Activated CD4-positive, alpha-beta T cell treated with anti-CD3 and anti-CD28 coated beads for 48 hours (primary cell): Measurements from ENCODE around the gene SNTB2.
A peak's percentile ranks its signal among the peaks of the same experiment; 100 is the strongest.
"Not testable (repeated sequence)": the region's sequence is repeated elsewhere in the genome, so short reads cannot be mapped to it uniquely, and the experiment has no call there.

ENCODE experiments used
- DNase-seq: peaks from one replicate; pipeline ENCODE4 v3.0.0-alpha.2; 2020

Gene SNTB2

DNA sequence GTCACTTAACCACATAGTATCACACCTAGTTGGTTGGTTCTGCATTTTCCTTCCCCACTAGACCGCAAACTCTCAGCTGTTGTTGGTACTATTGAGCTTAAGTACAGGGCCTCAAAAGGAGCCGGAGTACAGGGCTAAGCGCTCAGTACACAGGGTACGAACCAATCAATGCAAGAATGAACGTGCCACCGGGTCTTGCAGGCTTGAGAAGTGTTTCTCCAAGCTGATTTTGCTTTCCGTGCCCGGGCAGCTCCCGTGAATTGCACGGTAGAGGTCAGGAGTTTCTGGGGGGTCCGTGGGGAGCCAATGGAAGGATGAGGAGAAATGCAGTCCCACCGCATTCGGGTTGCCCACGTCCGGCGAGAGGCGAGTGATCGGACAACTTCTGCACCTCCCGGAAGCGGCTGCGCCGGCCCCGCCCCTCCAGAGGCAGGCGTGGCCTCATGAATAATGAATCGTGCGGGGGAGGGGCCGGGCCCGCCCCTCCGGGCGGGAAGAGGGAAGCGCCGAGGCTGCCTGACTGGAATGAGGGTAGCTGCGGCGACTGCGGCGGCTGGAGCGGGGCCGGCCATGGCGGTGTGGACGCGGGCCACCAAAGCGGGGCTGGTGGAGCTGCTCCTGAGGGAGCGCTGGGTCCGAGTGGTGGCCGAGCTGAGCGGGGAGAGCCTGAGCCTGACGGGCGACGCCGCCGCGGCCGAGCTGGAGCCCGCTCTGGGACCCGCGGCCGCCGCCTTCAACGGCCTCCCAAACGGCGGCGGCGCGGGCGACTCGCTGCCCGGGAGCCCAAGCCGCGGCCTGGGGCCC, at the start of gene SNTB2:
Gene SNTB2 (plus strand): TSS at position 523 of the 804 bp plus-strand sequence. CDS start 3 bp downstream, at position 526.
- peak; percentile 89 for DNase-seq

DNA sequence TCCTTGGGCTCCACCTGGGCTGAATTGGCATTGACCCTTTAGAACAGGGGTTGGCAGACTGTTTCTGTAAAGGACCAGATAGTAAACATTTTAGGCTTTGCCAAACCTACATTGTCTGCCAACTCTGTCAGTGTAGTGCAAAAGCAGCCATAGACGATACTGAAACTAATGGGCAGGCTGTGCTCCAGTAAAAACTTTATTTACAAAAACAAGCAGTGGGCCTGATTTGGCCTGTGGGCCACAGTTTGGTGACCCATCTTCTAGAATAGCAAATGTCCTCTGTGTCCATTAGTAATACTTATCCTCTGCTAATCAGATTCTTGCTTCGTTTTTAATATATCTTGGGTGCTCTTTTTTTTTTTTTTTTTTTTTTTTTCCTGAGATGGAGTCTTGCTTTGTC, 48.4 kb upstream of the SNTB2 start:
- no peak for DNase-seq

DNA sequence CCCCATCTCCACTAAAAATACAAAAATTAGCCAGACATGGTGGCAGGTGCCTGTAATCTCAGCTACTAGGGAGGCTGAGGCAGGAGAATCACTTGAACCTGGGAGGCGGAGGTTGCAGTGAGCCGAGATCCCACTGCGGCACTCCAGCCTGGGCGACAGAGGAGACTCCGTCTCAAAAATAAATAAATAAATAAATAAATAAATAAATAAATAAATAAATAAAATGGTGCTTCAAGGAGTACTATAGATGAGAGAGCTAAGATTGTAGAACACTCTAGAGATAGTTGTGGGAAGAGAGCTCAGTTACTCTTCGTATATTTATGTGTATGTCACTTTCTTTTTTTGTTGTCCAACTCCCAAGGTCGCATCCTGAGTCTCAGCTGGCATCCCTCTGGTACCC, 47.5 kb upstream of the SNTB2 start:
- DNase-seq, result not testable (repeated sequence)

DNA sequence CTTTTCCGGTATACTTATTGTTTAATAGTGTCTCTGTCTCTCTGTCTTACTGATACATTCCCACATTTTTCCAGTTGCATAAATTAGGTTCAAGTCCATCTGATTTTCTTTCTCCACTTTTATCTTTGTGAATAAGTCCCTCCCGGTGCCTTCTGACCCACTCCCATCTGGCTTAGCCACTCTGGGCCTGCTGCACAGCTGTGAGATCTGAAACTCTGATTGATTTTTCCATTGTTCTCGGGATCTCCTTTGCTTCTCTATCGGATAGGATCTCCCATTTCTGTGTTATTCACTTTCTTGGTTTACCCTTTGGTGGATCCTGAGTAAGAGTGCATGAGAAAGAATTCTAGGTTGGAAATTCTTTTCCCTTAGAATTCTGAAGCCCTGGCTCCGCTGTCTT, 46.0 kb upstream of the SNTB2 start:
- no peak for DNase-seq

DNA sequence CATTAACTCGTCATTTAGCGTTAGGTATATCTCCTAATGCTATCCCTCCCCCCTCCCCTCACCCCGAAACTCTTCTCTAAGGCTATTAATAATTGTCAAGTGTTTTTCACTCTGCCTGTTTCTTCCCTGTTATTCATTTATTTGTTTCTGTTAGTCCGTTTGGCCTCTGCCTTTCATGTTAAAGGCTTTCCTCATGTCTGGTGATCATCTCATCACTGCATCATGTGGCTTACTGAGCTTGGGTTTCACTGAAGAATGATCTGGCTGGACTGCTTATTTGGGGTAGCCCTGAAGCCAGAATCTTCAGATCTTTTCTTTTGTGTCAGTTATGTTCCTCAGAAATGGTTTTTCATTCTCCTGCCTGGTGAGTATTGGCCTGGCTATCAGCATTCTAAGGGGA, 45.0 kb upstream of the SNTB2 start:
- no peak for DNase-seq

DNA sequence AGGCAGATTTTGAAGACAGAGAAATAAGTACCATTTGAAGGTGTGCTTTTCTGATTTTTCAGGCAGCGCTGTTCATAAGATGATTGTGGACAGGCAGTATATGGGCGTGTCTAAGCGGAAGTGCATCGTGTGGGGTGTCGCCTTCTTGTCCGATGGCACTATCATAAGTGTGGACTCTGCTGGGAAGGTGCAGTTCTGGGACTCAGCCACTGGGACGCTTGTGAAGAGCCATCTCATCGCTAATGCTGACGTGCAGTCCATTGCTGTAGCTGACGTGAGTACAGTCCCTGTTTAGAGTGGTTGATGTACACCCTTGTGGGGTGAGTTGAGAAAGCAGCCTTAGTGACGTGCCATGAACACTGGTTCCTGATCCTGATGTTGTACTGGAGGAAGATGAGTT, 43.8 kb upstream of the SNTB2 start:
- no peak for DNase-seq

DNA sequence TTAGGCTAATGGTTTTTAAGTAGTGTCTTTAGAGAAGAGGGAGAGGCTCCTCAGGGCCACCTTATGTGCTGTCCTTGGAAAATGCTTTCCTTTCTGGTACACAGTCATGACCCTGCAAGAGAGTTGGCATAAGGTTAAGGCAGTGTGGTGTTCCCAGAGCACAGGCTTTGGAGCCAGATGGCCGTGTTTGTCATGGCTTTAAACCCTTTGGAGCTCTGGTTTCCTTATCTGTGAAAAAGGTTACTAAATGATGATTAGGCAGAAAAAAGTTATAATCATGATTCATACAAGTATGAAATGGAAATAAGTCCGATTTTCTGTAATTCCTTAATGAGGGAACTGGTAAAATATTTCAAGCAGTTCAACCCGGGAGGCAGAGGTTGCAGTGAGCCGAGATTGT, 41.3 kb upstream of the SNTB2 start:
- DNase-seq, result no peak

DNA sequence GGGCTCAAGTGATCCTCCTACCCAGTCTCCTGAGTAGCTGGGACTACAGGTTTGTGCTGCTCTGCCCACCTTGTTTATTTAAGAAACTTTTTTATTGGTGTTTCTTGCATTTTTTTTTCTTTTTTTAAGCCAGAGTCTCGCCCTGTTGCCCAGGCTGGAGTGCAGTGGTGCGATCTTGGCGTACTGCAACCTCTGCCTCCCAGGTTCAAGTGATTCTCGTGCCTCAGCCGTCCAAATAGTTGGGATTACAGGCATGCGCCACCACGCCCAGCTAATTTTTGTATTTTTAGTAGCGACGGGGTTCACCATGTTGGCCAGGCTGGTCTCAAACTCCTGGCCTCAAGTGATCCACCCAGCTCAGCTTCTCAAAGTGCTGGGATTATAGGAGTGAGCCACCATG, 37.3 kb upstream of the SNTB2 start:
- not testable (repeated sequence) for DNase-seq

DNA sequence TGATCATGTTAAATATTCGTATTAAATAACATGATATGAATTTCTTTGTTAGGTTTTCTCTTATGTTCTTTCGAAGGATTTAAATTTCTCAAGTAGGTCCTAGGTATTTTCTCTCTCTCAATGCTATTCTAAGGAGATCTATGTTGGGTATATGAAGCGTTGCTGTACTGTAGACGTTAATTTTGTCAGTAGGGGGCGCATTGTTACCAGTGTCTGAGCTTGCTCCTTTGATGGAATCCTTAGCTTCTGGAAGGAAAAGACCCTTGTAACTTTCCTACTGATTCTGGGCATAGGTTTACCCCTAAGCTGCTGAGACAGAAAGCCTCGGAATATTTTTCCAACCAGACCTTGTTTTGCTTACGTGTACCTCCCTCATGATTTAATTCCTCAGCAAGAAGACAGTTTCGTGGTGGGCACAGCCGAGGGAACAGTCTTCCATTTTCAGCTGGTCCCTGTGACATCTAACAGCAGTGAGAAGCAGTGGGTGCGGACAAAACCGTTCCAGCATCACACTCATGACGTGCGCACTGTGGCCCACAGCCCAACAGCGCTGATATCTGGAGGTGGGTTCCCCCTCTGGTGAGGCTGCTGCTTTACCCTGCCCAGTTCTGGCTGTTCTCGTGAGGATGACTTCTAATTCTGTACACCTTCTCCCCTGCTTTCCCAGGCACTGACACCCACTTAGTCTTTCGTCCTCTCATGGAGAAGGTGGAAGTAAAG, 36.7 kb upstream of the SNTB2 start:
- DNase-seq, result peak; percentile 48

DNA sequence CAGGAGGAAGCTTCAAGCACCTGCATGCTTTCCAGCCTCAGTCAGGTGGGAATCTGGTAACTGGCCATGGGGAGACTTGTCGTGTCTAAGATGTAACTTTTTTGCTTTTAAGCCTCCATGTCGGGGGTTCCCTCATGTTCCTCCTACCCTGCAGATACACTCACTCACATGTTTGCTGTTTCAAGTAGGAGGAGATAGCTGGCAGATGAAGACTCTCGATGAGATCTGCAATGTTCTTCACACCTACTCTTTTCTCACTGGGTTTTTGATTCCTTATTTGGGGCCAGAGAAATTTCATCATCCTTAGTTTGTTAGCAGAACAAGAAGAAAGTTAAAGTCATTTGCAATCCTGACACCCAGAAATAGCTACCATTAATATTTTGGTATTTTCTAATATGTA, 29.8 kb upstream of the SNTB2 start:
- no peak for DNase-seq

DNA sequence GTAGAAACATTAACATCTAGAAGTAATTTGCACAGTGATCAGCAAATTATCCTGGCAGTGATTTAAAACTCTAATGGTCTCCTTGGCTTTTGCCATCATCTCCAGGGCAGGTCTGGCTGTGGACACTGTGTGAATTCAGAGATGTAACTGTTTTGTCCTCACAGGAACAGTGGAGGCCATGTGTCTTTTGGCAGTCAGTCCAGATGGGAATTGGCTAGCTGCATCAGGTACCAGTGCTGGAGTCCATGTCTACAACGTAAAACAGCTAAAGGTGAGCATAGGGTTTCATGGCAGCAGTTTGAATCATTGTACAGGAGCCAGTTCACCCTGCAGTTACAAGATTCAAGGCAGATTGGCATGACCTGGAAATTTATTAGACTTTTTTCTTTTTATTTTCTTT, 26.8 kb upstream of the SNTB2 start:
- no peak for DNase-seq

DNA sequence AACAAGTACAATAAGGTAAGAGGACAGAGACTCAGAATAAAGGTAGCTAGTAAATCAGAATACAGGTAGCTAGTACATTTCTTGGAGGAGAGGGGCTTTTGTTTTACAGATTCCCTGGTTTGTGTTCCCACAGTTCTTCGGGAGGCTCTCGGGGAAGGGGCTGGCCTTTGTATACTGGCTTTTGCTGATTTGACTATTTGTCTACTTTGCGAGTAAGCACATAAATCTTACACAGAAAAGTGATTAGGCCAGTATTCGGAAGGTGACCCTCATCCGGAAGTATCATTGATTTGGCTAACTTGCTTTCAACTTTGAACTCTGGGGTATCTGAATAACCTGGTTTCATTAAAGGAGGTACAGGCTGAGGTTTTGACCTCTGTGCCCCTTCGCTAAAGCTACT, 21.4 kb upstream of the SNTB2 start:
- DNase-seq, result no peak

DNA sequence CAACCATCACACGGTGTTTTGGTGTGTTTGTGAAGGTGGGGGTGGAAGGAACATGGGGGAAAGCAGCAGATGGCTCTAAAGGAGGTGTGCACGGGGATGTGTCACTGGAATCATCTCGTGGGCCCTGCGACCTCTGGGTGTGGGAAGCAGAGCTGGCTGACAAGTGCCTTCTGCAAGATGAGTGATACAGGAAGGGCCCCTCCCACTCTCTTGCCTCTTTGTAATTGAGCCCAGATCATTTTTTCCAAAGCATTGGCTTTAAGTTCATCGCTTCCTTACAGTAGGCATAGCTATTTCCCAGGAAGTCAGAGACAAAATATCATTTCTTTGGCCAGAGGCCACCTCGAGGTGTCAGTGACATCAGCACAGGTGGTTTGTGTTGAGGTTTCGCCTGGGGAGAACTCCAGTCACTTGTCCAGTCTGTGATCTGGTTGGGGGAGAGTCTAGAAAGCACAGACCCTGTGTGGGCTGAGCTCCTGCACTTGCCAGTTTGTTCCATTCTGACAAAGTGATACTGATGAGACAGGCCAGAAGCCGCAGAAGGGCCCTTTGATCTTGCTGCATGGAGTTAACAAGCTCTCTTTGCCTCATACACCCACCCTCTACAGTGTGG, 20.6 kb upstream of the SNTB2 start:
- peak; percentile 88 for DNase-seq

DNA sequence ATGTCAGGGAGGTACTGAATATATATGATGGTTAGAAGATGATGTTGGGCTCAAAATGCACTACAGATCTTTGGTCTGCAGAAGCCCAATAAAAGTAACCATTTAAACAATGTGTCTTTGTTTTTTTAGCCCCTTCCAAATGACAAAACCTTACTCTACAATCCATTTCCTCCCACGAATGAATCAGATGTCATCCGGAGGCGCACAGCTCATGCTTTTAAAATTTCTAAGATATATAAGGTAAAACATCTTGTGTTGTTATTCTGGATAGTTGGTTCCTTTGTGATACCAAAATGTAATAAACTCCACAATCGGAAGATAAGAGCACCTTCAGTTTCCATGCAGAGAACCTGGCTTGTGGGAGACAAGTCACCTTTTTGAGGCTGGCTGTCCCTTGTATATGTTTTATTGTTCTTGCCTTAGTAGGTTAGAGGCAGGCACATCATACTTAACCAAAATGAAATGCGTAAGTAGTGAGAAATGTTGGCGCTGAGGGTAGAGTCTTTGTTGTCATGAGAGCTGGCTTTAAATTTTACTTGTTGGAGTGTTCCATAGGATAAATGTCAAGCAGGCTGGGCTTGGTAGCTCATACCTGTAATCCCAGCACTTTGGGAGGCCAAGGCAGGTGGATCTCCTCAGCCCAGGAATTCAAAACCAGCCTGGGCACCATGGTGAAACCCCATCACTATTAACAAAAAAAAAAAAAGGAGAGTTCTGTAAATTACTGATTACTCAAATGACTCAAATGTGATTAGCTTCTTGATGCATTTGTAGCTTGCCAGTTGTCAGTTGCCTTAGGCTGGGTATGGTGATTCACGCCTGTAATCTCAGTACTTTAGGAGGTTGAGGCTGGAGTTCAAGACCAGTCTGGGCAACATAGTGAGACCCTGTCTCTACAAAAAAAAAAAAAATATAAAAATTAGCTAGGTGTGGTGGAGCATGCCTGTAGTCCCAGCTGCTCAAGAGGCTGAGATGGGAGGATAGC, 19.7 kb upstream of the SNTB2 start:
- peak; percentile 28 for DNase-seq

DNA sequence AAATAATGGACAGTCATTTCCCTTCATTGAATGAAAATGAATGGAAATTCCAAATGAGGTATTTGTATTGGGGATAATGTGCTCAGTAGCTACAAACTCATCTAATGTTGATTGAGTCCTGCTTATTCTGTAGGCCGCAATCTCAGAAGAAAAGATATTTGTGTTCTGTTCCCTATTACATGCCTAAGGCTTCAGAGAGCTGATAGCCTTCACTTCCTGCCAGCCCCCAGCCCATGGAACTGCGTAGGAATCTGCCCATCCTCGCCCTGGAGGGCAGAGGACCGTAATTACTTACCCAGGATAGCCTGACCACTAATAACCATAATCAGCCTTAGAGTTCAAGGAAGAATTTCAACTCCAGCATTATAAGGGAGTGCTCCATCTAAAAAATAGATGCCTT, 17.9 kb upstream of the SNTB2 start:
- DNase-seq, result no peak

DNA sequence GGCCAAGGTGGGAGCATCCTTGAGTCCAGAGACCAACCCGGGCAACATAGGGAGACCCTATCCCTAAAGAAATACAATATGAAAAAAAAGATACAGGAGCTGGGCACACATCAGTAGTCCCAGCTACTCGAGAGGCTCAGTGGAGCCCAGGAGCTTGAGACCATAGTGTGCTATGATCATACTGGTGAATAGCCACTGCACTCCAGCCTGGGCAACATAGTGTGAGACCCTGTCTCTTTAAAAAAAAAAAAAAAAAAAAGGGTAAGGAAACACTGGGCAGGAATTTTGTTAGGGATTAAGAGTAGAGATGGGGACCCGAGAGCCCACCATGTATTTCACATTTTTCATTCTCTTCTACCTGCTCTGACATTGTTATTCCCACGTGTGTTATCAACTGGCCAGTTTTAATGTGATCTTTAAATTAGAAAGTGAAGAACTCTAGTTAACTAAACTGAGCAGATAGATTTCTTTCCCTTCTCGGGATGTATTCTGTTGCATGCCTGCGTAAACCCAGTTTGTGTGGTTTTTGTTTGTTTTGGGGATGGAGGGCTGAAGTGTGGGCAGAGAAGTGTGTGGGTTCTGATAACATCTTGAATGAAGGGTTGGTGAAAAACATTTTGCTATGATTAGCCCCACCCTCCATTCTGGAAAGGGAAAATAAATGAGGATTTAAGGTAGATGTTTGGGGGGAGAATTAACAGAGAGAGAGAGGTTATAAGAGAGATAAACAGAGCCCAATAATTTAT, 17.2 kb upstream of the SNTB2 start:
- no peak for DNase-seq

DNA sequence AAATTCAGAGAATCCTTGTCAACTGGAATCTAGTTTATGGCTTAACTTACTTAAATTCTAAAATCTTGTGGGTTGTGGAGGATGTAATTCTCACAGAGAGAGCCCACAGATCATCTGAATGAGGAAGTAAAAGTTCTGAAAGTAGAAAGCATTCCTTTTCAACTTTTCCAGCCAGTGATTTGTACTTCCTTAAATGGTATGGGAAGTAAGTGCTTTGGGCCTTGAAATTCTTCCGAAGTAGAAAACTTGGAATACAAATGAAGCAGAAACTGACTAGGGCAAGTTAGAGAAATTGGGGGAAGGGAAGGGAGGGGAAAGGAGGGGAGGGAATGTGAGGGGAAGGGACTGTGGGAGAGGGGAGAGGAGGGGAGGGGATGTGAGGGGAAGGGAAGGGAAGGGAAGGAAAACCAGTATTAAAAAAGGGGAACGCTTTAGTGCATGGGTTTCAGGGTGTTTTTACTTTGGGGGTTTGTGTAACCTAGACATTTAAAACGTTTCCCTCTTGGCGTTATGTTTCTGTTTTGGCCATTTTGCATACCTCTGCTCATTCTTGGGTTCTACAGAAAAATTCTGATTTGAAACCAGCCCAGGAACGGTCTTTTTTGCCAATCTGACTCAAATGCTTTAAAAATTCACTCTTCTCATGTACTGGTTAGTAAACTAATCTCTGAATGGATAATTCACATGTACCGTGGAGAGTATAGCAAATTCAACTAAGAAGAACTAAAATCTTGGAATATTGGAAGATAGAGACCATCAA, 15.5 kb upstream of the SNTB2 start:
- DNase-seq, result no peak

DNA sequence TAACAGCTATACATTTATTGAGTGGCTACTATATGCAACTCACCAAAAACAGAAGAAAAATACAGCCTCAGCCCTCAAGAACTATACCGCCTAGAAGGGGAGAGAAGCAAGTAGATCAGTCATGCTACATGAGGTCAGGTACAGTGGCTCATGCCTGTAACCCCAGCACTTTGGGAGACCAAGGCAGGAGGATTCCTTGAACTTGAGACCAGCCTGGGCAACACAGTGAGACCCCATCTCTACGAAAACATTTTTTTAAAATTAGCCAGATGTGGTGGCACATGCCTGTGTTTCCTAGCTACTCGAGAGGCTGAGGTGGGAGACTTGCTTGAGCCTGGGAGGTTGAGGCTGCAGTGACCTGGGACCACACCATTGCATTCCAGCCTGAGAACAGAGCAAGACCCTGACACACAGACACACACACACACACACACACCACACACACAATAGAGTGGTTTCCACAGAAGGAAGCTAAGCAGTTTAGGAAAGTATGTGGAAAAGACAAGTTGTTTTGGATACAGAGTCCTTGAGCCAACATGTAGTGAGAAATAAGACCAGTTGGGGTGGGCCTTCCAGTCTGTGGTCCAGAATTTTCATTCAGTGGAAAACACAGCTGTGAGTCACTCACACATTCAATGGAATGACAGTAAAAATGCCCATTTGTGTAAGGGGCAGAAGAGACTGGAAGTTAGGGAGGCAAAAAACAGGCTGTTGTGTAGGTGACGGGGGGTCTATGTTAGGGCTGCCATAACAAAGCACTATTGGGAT, 10.7 kb upstream of the SNTB2 start:
- no peak for DNase-seq

DNA sequence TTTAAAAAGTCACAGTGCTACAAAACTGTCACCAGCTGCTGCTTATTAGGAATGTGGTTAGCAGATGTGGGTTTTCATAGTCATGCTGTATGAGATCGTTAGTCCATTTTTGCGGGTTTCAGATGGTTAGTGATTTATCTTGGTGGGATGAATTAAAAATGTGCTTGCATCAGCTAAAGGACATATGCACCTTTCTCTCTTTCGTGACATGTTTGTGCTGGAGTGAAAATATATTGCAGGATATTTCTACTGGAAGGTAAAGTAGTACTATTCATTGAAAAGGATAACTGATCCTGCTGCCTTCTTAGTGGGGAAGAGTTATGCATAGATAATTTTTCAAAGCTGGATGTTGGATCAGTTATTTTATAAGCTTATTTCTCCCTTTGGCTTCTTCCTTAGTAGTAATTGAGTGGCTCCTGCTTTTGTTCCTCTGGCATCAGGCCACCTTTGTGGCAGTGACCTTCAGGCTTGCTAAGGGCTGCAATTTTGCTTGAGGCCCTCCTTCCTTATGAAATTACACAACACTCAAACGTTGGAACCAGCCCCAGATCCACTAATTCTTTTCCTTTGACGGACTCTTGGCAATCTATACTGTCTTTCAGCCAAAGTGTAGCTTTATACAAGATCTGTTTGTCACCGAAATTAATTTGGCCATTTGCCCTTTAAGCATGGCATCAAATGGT, 7.5 kb upstream of the SNTB2 start:
- DNase-seq, result no peak

DNA sequence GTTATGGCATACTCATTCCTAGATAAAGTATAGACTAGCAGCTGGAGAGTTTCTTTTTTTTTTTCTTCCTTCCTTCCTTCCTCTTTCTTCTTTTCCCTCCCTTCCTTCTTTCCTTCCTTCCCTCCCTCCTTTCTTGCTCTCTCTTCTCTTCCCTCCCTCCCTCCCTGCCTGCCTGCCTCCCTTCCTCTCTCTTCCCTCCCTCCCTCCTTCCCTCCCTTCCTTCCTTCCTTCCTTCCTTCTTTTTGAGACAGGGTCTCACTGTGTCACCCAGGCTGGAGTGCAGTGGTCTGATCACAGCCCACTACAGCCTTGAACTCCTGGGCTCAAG, 7.0 kb upstream of the SNTB2 start:
- no peak for DNase-seq
